Smooth muscle cell (in vitro differentiated cells): ENCODE measurements around the gene NRXN2. TPM values are rescaled to one million over a fixed set of nuclear protein-coding genes. Genes with fewer than 3 reads are reported as not detected.

Experiments
- DNase-seq: peaks from one replicate; lab custom pipeline; 2025; ENCODE audit not compliant: unreplicated experiment; lab: John Stamatoyannopoulos, UW
- H2AFZ ChIP-seq: fragments of 200-600 bp; sonication (generic); 2 replicates; pipeline ENCODE4 v1.6.0; 2016; ENCODE audit warnings: antibody characterized with exemption, low read depth, mild to moderate bottlenecking
- H3F3A ChIP-seq: fragments of 200-600 bp; sonication (generic); 2 replicates; pipeline ENCODE4 v1.6.0; 2017; ENCODE audit warnings: antibody characterized with exemption, low read depth
- H3K27ac ChIP-seq: fragments of 200-600 bp; sonication (generic); 2 replicates; pipeline ENCODE4 v1.5.1; 2016; ENCODE audit warnings: low read depth, mild to moderate bottlenecking
- H3K27me3 ChIP-seq: fragments of 200-600 bp; sonication (generic); 2 replicates; pipeline ENCODE4 v1.6.1; 2016; ENCODE audit warnings: low read depth, mild to moderate bottlenecking
- H3K36me3 ChIP-seq: fragments of 200-600 bp; sonication (generic); 2 replicates; pipeline ENCODE4 v1.5.1; 2016; ENCODE audit warnings: low read depth
- H3K4me1 ChIP-seq: fragments of 200-600 bp; sonication (generic); 2 replicates; pipeline ENCODE4 v1.5.1; 2016; ENCODE audit warnings: low read depth
- H3K4me2 ChIP-seq: fragments of 200-600 bp; sonication (generic); 2 replicates; pipeline ENCODE4 v1.6.0; 2016; ENCODE audit warnings: mild to moderate bottlenecking
- H3K4me3 ChIP-seq: fragments of 200-600 bp; sonication (generic); 2 replicates; pipeline ENCODE4 v1.5.1; 2016; ENCODE audit warnings: mild to moderate bottlenecking
- H3K79me2 ChIP-seq: fragments of 200-600 bp; sonication (generic); 2 replicates; pipeline ENCODE4 v1.6.0; 2016; ENCODE audit warnings: low read depth, mild to moderate bottlenecking
- H3K9ac ChIP-seq: fragments of 200-600 bp; sonication (generic); 2 replicates; pipeline ENCODE4 v1.6.0; 2016; ENCODE audit warnings: low read depth
- H3K9me3 ChIP-seq: fragments of 200-600 bp; sonication (generic); replicated peaks from 2 replicates; pipeline ENCODE4 v1.5.1; 2016; ENCODE audit warnings: low read depth
- H4K20me1 ChIP-seq: fragments of 200-600 bp; sonication (generic); 2 replicates; pipeline ENCODE4 v1.6.0; 2016; ENCODE audit warnings: low read depth
- WGBS: methylation state at CpG from one replicate; pipeline ENCODE4 v1.1.7; 2016; ENCODE audit warnings: low lambda C conversion rate; 5-methylcytosine and 5-hydroxymethylcytosine counted together
- polyA plus RNA-seq: library from polyadenylated mRNA; unstranded; fragments of >200 nt; fragmentation: Nextera tagmentation; extraction: Ambion mirVana; gene quantifications from 2 replicates; pipeline ENCODE4 v1.2.1, GENCODE V29; 2016
- total RNA-seq: library from RNA; depleted of rRNA; stranded (reverse); fragments of >200 nt; gene quantifications from 2 replicates; pipeline ENCODE4 v1.2.3, GENCODE V29; 2014
- TF ChIP-seq, protein P1 (sequence below): fragments of 200-600 bp; sonication (generic); IDR thresholded peaks from 2 replicates; pipeline ENCODE4 v1.5.1; 2017; ENCODE audit warnings: borderline replicate concordance, mild to moderate bottlenecking, antibody characterized with exemption; ENCODE audit not compliant: insufficient read depth, poor library complexity, severe bottlenecking

The NRXN2 gene
- total and polyA plus RNA-seq, 2 experiments from 2014 or later = 1.4 to 1.7 TPM

DNA sequence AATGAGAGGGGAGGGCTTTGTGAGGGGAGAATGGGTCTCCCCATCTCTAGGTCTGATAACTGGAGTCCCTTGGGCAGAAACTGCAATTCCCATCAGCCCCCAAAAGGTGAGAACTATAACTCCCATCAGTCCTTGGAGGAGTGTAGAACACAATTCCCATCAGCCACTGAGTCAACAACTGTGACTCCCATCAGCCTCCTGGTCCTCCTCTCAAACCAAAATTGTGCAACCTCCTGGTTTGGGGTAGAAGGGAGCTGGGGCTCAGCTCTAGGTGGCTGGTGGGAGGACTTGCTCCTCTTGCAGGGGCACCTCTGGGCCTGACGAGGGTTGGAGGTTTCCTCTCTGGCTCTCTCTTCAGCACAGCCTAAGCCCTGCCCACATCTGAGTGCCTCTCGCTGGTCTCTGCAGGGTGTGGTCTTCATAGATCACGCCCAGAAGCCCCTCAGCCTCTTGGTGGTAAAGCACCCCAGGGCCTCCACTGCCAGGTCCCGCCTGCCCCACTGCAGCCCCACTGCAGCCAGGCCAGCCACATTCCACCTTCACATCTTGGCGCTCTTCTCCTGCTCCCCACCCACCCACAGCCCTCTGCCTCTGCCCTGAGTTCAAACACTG, 113.5 kb downstream of the NRXN2 start:
- no peaks in the 10 kb centered on the region for H3K79me2 ChIP-seq
- no peak overlapping the region for H3K4me3 ChIP-seq
- no peak overlapping the region for H3K4me2 ChIP-seq
- 78% methylated on average over 4 of the region's 5 CpGs for WGBS
- peaks cover 8% of the 10 kb centered on the region for H3K4me1 ChIP-seq
- no peaks in the 10 kb centered on the region for H3K36me3 ChIP-seq
- TF ChIP-seq, protein P1, sequence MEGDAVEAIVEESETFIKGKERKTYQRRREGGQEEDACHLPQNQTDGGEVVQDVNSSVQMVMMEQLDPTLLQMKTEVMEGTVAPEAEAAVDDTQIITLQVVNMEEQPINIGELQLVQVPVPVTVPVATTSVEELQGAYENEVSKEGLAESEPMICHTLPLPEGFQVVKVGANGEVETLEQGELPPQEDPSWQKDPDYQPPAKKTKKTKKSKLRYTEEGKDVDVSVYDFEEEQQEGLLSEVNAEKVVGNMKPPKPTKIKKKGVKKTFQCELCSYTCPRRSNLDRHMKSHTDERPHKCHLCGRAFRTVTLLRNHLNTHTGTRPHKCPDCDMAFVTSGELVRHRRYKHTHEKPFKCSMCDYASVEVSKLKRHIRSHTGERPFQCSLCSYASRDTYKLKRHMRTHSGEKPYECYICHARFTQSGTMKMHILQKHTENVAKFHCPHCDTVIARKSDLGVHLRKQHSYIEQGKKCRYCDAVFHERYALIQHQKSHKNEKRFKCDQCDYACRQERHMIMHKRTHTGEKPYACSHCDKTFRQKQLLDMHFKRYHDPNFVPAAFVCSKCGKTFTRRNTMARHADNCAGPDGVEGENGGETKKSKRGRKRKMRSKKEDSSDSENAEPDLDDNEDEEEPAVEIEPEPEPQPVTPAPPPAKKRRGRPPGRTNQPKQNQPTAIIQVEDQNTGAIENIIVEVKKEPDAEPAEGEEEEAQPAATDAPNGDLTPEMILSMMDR = no peak
- H2AFZ ChIP-seq = no peak overlapping the region
- no peak overlapping the region for H3K9ac ChIP-seq
- H3K27ac ChIP-seq = no peak overlapping the region
- no peak for DNase-seq
- H3F3A ChIP-seq = no peaks in the 10 kb centered on the region
- no peaks in the 10 kb centered on the region for H3K27me3 ChIP-seq
- no peaks in the 10 kb centered on the region for H3K9me3 ChIP-seq
- H4K20me1 ChIP-seq = no peaks in the 10 kb centered on the region

GRCh38 chr11:64608636-64609035, 114.4 kb downstream of the NRXN2 start:
- Histone ChIP-seq H3K4me2 (no peak overlapping the region), H3K9me3 (no peaks in the 10 kb centered on the region), H3K36me3 (no peaks in the 10 kb centered on the region), H3K27me3 (no peaks in the 10 kb centered on the region), H3K79me2 (no peaks in the 10 kb centered on the region), H3F3A (no peaks in the 10 kb centered on the region), H3K27ac (no peak overlapping the region), H4K20me1 (no peaks in the 10 kb centered on the region), H3K9ac (no peak overlapping the region), H2AFZ (no peak overlapping the region), H3K4me3 (no peak overlapping the region), H3K4me1 (peaks cover 8% of the 10 kb centered on the region)
- TF ChIP-seq, protein P1 = no peak
- WGBS = 91% methylated on average over 12 of the region's 12 CpGs
- DNase-seq = no peak

- no peak overlapping the region for H3K9ac ChIP-seq
- H3K4me3 ChIP-seq = no peak overlapping the region
- TF ChIP-seq, protein P1 = no peak
- no peak overlapping the region for H3K4me2 ChIP-seq
- 85% methylated on average over 17 of the region's 18 CpGs for WGBS
- DNase-seq = no peak
- no peak overlapping the region for H3K27ac ChIP-seq
- H2AFZ ChIP-seq = no peak overlapping the region
- no peaks in the 10 kb centered on the region for H3K9me3 ChIP-seq
- H3K4me1 ChIP-seq = peaks cover 8% of the 10 kb centered on the region
- no peaks in the 10 kb centered on the region for H3K36me3 ChIP-seq
- no peaks in the 10 kb centered on the region for H3K27me3 ChIP-seq
- H3F3A ChIP-seq = no peaks in the 10 kb centered on the region
- H4K20me1 ChIP-seq = no peaks in the 10 kb centered on the region
- no peaks in the 10 kb centered on the region for H3K79me2 ChIP-seq
Observed at GRCh38 chr11:64608046-64608445, 115.0 kb downstream of the NRXN2 start.

GRCh38 chr11:64607381-64607985, 115.5 kb downstream of the NRXN2 start:
- Histone ChIP-seq H3K9me3 (no peaks in the 10 kb centered on the region), H3K9ac (no peak overlapping the region), H4K20me1 (no peaks in the 10 kb centered on the region), H3K27me3 (no peaks in the 10 kb centered on the region), H3K27ac (no peak overlapping the region), H3K4me2 (no peak overlapping the region), H2AFZ (no peak overlapping the region), H3F3A (no peaks in the 10 kb centered on the region), H3K4me3 (no peak overlapping the region), H3K36me3 (no peaks in the 10 kb centered on the region), H3K79me2 (no peaks in the 10 kb centered on the region), H3K4me1 (peaks cover 8% of the 10 kb centered on the region)
- TF ChIP-seq, protein P1 = no peak
- WGBS = 92% methylated on average over 36 of the region's 55 CpGs
- DNase-seq = no peak
